ENCODE results near the gene VSTM2L.

VSTM2L gene

GRCh38 chr20:37901654-37902503 is 1.0 kb upstream of the VSTM2L start:
- peak; percentile 72 for DNase-seq

DNA sequence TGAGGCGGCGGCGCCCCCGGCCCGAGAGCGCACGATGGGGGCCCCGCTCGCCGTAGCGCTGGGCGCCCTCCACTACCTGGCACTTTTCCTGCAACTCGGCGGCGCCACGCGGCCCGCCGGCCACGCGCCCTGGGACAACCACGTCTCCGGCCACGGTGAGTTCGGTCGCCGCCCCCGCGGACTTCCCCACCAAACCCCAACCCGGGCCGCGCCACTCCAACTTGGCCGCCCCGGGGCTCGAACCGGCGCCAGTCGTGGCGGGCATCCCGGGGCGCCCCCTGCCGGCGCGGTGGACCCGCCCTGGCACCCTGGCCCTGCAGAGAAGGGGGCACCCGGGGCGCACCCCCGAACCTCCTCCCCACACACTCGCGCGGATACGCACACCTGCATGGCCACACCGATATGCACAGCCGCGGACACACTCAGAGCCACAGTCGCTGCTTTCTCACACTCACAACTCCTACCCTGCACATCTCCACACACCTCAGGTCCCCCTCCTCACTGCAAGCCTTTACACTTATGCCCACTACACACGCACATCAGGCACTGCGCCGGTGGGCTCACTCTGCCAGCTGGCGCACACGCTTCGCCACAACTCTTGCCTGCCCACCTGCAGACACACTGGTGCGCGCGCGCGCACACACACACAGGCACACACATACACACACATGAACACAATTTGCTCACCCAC is 535 bp downstream of the VSTM2L start:
- DNase-seq = peak; percentile 71

GRCh38 chr20:37904008-37904642 is 1.2 kb downstream of the VSTM2L start:
- DNase-seq = no peak

GRCh38 chr20:37904845-37905373 is 2.0 kb downstream of the VSTM2L start:
- no peak for DNase-seq

DNA sequence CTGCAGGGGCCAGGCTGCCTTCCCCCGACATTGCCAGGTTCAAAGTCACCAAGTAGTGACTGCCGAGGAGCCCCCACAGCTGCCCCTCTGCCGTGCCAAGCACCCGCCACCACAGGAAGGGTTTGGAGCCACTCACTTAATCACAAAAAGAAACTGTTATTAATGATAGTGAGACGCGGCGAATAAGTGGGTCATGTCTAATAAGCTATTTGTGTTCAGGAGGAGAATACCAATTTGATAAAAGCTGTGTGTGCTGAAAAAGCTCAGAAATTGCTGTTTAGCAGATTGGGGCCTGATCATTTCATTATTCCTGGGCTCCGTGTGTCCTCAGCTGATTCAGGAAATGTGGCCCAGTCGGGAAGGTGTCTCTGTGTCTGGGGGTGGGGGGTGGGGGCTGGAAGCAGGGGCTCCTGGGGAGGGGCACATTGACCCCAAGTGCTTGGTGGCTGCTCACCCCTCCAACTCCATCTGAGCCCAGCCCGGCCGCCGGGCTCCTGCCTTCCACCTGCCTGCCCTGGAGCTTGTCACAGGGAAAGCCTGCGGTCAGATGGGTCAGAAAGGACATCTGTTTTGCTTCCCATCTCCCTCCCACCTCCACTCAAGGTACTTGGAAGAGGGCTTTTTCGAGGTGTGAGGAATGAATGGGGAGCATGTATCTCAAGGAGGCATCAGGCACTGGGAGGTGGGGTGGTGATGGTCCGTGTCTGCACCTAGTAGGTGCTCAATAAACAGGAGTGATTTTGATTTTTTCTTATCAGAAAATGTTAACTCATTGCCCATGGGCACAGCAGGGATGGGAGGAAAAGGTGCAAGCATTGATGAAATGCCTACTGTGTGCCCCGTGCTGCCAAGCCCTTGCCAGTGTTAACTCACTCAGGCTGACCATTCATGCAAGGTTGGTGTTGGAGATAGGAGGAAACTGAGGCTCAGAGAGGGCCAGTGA is 3.0 kb downstream of the VSTM2L start:
- peak; percentile 58 for DNase-seq

- DNase-seq = no peak
Observed at GRCh38 chr20:37907330-37907676, 4.4 kb downstream of the VSTM2L start.

GRCh38 chr20:37907677-37908401 is 4.9 kb downstream of the VSTM2L start:
- peak; percentile 93 for DNase-seq

GRCh38 chr20:37911261-37911660 is 8.3 kb downstream of the VSTM2L start:
- DNase-seq = no peak

DNA sequence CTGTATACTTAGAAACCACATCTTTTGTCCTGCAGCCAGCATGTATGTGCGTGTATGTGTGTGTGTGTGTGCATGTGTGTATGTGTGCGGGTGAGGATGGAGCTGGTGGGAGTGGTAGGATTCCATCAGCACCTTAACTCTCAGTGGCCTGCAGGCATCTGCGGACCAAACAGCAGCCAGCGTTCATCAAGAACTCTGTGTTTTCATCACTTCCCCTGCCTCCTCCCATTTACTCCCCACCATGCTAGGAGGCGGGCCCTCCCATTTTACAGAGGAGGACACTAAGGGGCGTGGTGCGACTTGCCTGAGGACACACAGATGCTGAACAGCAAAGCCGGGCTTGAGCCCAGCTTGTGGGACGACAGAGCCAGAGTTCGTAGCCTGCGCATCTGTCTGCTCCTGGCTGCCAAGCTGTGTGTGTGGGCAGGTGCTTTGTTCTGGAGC is 8.9 kb downstream of the VSTM2L start:
- DNase-seq = peak; percentile 58

- DNase-seq = no peak
Observed at GRCh38 chr20:37912874-37913273, 9.9 kb downstream of the VSTM2L start.

DNA sequence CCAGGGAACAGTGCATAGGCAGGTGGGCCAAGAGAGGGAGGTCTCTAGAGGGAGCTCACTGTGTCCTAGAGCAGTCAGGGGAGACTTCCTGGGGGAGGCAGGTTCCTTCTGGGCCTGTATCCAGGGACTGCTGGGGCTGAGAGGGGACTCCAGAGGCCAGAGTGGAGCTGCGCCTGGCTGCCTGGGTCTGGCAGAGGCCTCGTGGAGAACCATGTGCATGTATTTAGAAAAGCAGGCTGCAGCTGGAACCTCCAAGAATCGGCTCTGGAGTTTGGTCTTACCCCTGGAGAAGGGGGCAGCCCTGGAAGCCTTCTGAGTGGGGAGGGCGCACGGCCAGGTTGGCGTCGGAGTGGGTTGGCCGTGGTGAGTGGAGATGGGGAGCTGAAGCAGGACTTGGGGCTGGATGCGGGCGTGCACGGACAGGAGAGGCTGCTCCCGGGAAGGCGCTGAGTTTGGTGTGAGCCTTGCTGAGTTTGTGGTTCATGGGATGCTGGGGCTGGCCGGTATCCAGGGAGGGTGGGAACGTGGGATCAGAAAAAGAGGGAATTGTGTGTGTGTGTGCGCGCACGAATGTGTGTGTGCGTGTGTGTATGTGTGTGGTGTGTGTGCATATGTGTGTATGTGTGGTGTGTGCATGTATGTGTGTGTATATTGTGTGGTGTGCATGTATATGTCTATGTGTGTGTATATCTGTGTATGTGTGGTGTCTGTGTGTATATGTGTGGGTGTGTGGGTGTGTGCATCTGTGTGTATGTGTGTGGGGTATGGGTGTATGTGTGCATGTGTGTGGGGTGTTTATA is 10.8 kb downstream of the VSTM2L start:
- no peak for DNase-seq

- DNase-seq = no peak
Observed at GRCh38 chr20:37914367-37914671, 11.4 kb downstream of the VSTM2L start.

DNA sequence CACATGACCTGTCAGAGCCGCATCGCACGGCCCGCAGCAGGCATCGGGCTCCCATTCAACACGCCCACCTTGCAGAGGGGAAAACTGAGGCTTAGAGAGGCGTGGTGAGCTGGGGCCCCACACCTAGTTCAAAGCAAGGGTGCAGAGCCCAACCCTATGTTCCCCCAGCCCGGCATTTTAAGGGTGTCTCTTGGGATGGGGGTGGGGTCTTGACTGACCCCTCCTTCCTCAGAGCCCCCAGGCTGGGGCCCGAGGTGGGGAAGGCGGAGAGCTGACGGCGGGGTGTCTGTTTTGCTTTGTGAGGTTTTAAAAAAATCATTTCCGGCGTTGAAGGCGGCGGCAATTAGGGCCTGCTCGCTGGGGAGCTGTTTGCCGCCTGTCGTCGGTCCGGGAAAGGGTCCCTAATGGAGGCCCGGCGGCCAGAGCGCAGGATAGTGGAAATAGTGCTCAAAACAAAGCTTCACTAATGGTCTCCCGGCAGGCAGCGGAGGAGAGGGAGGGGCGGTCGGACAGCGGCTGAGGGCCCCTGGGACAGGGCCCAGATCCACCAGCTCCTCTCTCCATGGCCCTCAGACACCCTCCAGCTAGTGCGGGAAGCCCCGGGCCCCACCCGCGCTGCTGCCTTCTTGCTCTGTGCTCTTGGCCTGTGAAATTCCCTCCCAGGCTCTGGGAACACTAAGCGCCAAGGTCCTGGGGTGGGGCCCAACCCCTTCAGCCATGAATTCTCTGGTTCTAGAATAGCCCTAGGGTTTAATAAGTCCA is 11.9 kb downstream of the VSTM2L start:
- DNase-seq = peak; percentile 94

DNA sequence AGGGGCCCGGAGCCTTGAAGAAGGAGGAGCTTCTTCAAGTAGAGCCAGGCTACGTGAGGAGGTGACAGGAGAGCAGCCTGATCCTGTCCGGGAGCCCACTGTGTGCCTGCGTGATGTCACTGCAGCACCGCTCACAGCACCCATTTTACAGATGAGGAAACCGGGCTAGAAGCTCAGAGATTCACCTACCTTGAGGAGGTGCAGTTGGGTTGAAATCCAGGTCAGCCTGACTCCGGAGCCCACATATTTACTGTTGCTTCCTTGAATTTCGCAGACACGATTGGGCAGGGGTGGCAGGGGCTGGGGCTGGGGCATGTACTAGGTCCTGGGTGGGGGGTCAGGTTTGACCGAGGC is 12.5 kb downstream of the VSTM2L start:
- DNase-seq = no peak

- DNase-seq = peak; percentile 62
Observed at GRCh38 chr20:37915800-37916570, 13.1 kb downstream of the VSTM2L start.

DNA sequence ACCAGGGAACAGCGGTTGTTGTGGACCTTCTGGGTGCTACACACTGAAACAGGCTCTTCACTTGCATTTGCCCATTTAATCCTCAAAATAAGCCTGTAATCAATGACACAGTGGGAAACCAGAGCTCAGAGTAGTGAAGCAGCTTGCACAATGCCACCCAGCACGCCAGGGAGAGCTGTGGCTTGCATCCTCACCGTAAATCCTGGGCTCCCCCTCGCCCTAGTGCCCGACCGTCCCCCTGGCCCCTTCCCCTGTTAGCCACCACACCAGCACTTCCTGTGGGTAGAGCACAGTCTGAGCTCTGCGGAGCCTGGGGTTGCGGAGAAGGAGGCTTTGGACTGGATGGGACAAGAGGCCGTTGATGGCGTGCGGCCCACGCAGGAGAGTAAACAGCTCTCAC is 14.5 kb downstream of the VSTM2L start:
- DNase-seq = no peak

- DNase-seq = no peak
Observed at GRCh38 chr20:37918035-37918434, 15.1 kb downstream of the VSTM2L start.

DNA sequence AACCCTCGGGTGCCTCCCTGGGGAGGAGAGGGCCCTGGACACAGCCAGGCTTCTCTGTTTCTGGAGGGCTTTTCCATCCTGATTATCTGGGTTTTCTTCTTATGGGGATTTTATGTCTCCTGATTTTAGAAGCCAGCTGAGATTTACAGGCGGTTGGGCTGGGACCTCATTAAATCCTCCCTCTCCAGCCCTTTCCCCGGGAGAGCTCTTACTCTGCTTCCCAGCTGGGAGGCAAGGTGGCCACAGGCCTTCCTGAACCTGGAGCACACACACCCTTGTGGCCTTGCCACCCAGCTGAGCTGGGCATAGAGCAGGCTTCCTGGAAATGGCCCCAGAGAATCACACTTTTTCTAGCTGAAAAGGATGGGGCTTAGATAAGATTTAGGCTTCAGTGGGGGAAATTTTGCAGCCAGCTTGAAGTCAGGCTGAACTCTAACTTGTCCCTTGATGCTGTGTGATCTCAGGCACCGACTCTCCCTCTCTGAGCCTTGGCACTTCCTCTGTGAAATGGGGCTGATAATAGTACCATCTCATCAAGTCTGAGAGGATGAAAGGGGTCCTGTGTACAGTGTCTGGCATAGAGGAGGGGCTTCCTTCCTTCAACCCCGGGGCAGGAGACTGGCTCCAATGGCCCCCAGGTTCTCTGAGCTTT is 16.6 kb downstream of the VSTM2L start:
- no peak for DNase-seq

DNA sequence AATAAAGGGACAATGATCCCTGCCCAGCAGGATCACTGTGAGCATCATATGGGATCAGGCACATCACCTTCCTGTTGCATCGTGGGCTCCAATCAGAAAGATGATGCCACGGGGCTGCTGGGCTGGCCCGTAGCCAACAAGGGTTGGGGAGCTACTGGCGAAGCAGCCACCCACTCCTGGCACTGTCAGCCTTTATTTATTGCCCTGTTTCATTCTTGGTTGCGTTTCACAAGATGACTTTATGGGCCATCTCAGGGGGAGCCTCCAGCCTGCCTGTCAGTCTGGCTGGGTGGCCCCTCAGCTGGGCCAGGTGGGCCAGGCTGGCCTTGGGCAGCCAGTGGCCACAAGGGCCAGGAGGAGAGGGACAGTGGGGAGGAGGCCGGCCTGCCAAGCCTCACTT is 17.3 kb downstream of the VSTM2L start:
- no peak for DNase-seq

All from retina (tissue), 1 donor.